ENCODE data around the gene FAM53A. TPM values are rescaled to one million over a fixed set of nuclear protein-coding genes. Genes with fewer than 3 reads are reported as not detected.

The FAM53A gene
- total RNA-seq, 2 donors from 2014 or later, result 0.66 to 2.3 TPM

GRCh38 chr4:1653776-1654175 is 30.3 kb downstream of the FAM53A start:
- ATAC-seq (no peak), DNase-seq (no peak)
- intact Hi-C loops (cut with DNase I), result no loop called here
- H3K9me3 ChIP-seq, result no peaks in the 10 kb centered on the region
- no peaks in the 10 kb centered on the region for H3K36me3 ChIP-seq (replicated peaks in 1 of 2; ENCODE audit: insufficient read depth in 1 of 2, low read depth in 2 of 2)
- no peaks in the 10 kb centered on the region for H3K4me1 ChIP-seq
- no peak overlapping the region for H3K27ac ChIP-seq
- H3K27me3 ChIP-seq, result no peaks in the 10 kb centered on the region
- WGBS, 2 donors, result 92 to 93% methylated on average over 3 to 10 of the region's 10 CpGs
- no peak for TF ChIP-seq POLR2A (IDR thresholded peaks at IDR 0.05)
- TF ChIP-seq, protein P1, sequence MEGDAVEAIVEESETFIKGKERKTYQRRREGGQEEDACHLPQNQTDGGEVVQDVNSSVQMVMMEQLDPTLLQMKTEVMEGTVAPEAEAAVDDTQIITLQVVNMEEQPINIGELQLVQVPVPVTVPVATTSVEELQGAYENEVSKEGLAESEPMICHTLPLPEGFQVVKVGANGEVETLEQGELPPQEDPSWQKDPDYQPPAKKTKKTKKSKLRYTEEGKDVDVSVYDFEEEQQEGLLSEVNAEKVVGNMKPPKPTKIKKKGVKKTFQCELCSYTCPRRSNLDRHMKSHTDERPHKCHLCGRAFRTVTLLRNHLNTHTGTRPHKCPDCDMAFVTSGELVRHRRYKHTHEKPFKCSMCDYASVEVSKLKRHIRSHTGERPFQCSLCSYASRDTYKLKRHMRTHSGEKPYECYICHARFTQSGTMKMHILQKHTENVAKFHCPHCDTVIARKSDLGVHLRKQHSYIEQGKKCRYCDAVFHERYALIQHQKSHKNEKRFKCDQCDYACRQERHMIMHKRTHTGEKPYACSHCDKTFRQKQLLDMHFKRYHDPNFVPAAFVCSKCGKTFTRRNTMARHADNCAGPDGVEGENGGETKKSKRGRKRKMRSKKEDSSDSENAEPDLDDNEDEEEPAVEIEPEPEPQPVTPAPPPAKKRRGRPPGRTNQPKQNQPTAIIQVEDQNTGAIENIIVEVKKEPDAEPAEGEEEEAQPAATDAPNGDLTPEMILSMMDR (IDR thresholded peaks at IDR 0.05), result no peak
- H3K4me3 ChIP-seq, result no peak overlapping the region

- intact Hi-C loops (cut with DNase I), result no loop called here
- 90 to 97% methylated on average over 13 of the region's 13 CpGs for WGBS, 2 donors
- no peak overlapping the region for H3K4me3 ChIP-seq
- H3K27ac ChIP-seq, result no peak overlapping the region
- no peak for DNase-seq
- no peaks in the 10 kb centered on the region for H3K4me1 ChIP-seq
- TF ChIP-seq POLR2A (IDR thresholded peaks at IDR 0.05), result no peak
- TF ChIP-seq, protein P1 (IDR thresholded peaks at IDR 0.05), result no peak
- no peaks in the 10 kb centered on the region for H3K27me3 ChIP-seq
- no peaks in the 10 kb centered on the region for H3K9me3 ChIP-seq
- H3K36me3 ChIP-seq (replicated peaks in 1 of 2; ENCODE audit: insufficient read depth in 1 of 2, low read depth in 2 of 2), result no peaks in the 10 kb centered on the region
- no peak for ATAC-seq
Measured at GRCh38 chr4:1652088-1652487, 32.0 kb downstream of the FAM53A start.

- intact Hi-C loops (cut with DNase I), result no loop called here
- no peak overlapping the region for H3K4me3 ChIP-seq
- H3K9me3 ChIP-seq, result no peaks in the 10 kb centered on the region
- DNase-seq (no peak), ATAC-seq (no peak)
- 93 to 94% methylated on average over 12 to 13 of the region's 13 CpGs for WGBS, 2 donors
- no peaks in the 10 kb centered on the region for H3K4me1 ChIP-seq
- TF ChIP-seq POLR2A (IDR thresholded peaks at IDR 0.05), result no peak
- TF ChIP-seq, protein P1 (IDR thresholded peaks at IDR 0.05), result no peak
- no peaks in the 10 kb centered on the region for H3K36me3 ChIP-seq (replicated peaks in 1 of 2; ENCODE audit: insufficient read depth in 1 of 2, low read depth in 2 of 2)
- no peaks in the 10 kb centered on the region for H3K27me3 ChIP-seq
- no peak overlapping the region for H3K27ac ChIP-seq
Measured at GRCh38 chr4:1651609-1652008, 32.5 kb downstream of the FAM53A start.

GRCh38 chr4:1648962-1649361 is 35.2 kb downstream of the FAM53A start:
- WGBS, 2 donors, result 84 to 88% methylated on average over 3 of the region's 3 CpGs
- Histone ChIP-seq H3K9me3 (no peaks in the 10 kb centered on the region), H3K36me3 (replicated peaks in 1 of 2; ENCODE audit: insufficient read depth in 1 of 2, low read depth in 2 of 2) (no peaks in the 10 kb centered on the region), H3K27me3 (no peaks in the 10 kb centered on the region), H3K27ac (no peak overlapping the region), H3K4me1 (no peaks in the 10 kb centered on the region), H3K4me3 (no peak overlapping the region)
- DNase-seq, result no peak
- intact Hi-C loops (cut with DNase I), result no loop called here
- ATAC-seq, result no peak
- TF ChIP-seq, protein P1 (IDR thresholded peaks at IDR 0.05), result no peak
- TF ChIP-seq POLR2A (IDR thresholded peaks at IDR 0.05), result no peak

DNA sequence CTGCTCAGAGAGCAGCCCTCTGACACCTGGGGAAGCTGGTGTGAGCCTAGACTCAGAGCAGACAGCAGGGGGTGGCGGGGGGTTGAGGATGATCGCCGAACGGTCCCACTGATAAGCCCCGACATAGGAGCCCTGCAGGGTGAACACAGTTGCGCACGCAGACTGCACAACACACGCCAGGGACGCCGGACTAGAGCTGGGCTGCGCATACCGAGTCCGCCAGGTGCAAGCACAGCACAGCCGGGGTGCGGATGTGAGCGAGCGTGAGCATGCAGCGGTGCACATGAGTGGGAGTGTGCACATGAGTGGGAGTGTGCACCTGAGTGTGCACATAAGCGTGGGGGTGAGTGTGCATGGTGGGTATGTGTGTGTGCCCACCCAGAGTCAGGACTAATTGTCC is 36.7 kb downstream of the FAM53A start:
- Histone ChIP-seq H3K4me3 (no peak overlapping the region), H3K27me3 (no peaks in the 10 kb centered on the region), H3K36me3 (replicated peaks in 1 of 2; ENCODE audit: insufficient read depth in 1 of 2, low read depth in 2 of 2) (no peaks in the 10 kb centered on the region), H3K4me1 (no peaks in the 10 kb centered on the region), H3K9me3 (no peaks in the 10 kb centered on the region), H3K27ac (no peak overlapping the region)
- intact Hi-C loops (cut with DNase I), result no loop called here
- ATAC-seq, result no peak
- no peak for TF ChIP-seq POLR2A (IDR thresholded peaks at IDR 0.05)
- TF ChIP-seq, protein P1 (IDR thresholded peaks at IDR 0.05), result no peak
- DNase-seq, result no peak
- WGBS, 2 donors, result 83 to 85% methylated on average over 16 to 18 of the region's 19 CpGs
